ENCODE measurements around the gene RPS6KL1. TPM values are rescaled to one million over a fixed set of nuclear protein-coding genes. Genes with fewer than 3 reads are reported as not detected.
A peak's percentile ranks its signal among the peaks of the same experiment; 100 is the strongest.

The RPS6KL1 gene
- total and polyA plus RNA-seq, 8 donors, result 0.62 to 6.7 (median 1.2) TPM

DNA sequence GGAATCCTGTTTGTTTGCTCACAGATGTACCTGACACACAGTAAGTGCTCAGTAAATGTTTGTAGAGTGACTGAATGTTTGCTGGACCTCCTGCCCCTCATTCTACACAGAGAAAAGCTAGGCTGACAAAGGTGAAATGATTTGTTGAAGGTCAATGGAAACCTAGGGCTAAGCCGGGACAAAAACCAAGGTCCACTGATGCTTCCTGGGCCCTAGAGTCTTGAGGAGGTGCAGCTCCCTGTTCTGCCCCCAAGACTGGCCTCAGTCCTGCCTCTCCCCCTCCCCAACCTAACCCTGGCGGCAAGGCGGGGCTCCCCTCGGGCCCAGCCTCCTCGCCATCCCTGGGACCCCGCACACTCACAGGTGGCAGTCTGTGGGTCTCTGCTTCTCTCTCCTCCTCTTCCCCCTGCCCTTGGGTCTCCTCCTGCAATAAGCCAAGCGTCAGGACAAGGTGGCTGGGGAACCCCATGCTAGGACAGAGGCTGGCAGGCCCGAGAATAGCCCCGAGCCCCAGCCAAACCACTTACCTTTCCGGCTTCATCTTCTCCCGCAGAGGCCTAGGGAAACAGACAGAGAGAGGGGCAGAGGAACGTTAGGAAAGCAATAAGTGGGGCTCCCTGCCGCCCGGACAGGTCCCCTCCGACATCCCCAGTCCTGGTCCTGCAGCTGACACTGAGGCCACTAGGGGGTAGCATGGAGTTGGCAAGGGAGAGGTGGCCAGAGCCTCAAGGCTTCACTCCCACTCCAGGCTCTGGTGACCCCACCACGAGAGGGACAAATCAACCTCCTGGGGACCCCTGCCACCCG is 23.0 kb upstream of the RPS6KL1 start:
- intact Hi-C loops (cut with DNase I), result loop anchor here in 1 of 2 donors (10.0 kb wide), 1 partner anchor 139 kb away; no protein-coding TSS in a partner anchor

DNA sequence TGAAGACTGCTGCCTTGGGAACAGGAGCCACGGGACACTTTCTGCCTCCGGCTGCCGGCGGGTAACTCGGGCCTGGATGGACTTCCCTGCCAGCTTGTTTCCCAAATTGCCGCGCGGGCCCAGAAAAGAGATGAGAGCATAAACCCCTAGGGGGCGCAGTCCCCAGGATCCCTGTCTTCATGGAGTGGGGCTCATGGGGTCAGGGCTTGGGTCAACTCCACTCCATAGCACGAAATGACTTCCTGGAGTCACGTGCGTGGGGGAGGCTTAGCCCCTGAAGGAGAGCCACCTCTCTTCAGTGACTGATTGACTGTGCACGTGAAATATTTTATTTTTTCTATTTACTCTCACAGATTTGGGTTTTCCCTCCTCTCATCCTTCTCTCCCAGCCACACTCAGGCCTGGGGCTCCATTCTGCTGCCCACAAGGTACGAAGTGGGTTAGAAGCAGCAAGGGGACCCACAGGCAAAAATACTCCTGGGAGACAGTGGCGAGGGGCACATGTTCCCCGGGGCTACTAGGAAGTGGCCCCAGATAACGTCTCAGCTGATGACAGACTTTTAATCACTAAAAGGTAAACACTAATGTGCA is 22.3 kb upstream of the RPS6KL1 start:
- no peak overlapping the region for H3K4me3 ChIP-seq
- ATAC-seq (peak; percentile 26), DNase-seq (peak in 1 of 4 donors; percentile 62)
- no peaks in the 10 kb centered on the region for H3K36me3 ChIP-seq
- intact Hi-C loops (cut with DNase I), result loop anchor here in 1 of 2 donors (10.0 kb wide), 1 partner anchor 139 kb away; no protein-coding TSS in a partner anchor
- peaks cover 0 to 6% of the 10 kb centered on the region in 2 donors for H3K27me3 ChIP-seq
- TF ChIP-seq, protein P1, sequence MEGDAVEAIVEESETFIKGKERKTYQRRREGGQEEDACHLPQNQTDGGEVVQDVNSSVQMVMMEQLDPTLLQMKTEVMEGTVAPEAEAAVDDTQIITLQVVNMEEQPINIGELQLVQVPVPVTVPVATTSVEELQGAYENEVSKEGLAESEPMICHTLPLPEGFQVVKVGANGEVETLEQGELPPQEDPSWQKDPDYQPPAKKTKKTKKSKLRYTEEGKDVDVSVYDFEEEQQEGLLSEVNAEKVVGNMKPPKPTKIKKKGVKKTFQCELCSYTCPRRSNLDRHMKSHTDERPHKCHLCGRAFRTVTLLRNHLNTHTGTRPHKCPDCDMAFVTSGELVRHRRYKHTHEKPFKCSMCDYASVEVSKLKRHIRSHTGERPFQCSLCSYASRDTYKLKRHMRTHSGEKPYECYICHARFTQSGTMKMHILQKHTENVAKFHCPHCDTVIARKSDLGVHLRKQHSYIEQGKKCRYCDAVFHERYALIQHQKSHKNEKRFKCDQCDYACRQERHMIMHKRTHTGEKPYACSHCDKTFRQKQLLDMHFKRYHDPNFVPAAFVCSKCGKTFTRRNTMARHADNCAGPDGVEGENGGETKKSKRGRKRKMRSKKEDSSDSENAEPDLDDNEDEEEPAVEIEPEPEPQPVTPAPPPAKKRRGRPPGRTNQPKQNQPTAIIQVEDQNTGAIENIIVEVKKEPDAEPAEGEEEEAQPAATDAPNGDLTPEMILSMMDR (IDR thresholded peaks at IDR 0.05), result peak; percentile 28 to 43
- H3K9me3 ChIP-seq, result no peaks in the 10 kb centered on the region
- H3K27ac ChIP-seq, result no peak overlapping the region
- H3K4me1 ChIP-seq, result peaks cover 11 to 47% of the 10 kb centered on the region in 2 donors

More for the DNA sequence above, 23.0 kb upstream of the RPS6KL1 start:
- DNase-seq, result peak; percentile 44 to 84 (median 79)
- peaks cover 11 to 41% of the 10 kb centered on the region in 2 donors for H3K4me1 ChIP-seq
- peaks cover 0 to 6% of the 10 kb centered on the region in 2 donors for H3K27me3 ChIP-seq
- H3K27ac ChIP-seq, result no peak overlapping the region
- ATAC-seq, result peak; percentile 89
- TF ChIP-seq, protein P1 (IDR thresholded peaks at IDR 0.05), result peak; percentile 90 to 91
- no peaks in the 10 kb centered on the region for H3K36me3 ChIP-seq
- no peaks in the 10 kb centered on the region for H3K9me3 ChIP-seq
- H3K4me3 ChIP-seq, result no peak overlapping the region

DNA sequence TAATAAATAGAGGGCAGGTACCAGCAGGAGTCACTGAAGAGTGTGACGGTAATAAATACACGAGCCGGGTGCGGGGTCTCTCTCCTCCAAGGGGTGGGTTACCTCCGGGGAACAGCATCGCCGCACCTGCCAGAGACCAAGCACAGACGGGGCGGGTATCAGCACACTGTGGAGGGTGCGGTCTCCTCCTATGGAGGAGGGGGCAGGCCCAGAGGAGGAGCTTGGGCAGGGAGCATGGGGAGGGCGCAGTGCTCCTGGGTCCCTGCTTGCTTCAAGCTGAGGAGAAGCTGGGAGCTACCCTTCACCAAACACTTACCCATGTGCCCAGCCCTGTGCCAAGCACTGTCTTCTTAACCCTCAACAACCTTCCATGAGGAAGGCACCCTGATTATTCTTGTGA is 19.5 kb upstream of the RPS6KL1 start:
- Histone ChIP-seq H3K4me3 (peak overlapping the region in 1 of 2 donors; percentile 16), H3K4me1 (peaks cover 18 to 68% of the 10 kb centered on the region in 2 donors)
- intact Hi-C loops (cut with DNase I), result loop anchor here in 1 of 2 donors (10.0 kb wide), 1 partner anchor 142 kb away; no protein-coding TSS in a partner anchor

DNA sequence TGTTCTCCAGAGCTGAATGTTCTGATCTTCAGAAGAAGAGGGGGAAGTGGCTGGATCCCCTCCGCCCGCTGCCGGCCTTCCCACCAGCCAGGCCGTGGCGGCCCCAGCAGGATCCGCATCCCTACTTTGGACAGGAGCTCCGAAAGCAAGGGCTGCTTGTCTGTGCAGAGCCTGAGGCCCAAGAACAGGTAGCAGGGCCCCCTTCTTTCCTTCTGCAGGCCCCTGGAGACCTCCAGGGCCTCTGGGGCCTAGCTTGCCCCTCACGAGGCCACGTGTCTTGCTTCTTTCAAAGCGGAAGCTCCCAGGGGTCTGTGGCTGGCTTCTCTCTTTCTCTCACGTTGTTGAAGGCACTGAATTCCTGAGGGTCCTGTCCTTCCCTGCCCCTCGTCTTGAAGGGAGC is 19.1 kb upstream of the RPS6KL1 start:
- H3K27me3 ChIP-seq, result no peaks in the 10 kb centered on the region
- DNase-seq (peak in 1 of 4 donors; percentile 77), ATAC-seq (no peak)
- H3K36me3 ChIP-seq, result no peaks in the 10 kb centered on the region
- peak overlapping the region in 1 of 2 donors; percentile 16 for H3K4me3 ChIP-seq
- peak overlapping the region; percentile 84 to 88 for H3K27ac ChIP-seq
- H3K9me3 ChIP-seq, result no peaks in the 10 kb centered on the region
- intact Hi-C loops (cut with DNase I), result loop anchor here in 1 of 2 donors (10.0 kb wide), 1 partner anchor 143 kb away; no protein-coding TSS in a partner anchor
- TF ChIP-seq, protein P1 (IDR thresholded peaks at IDR 0.05), result no peak
- peaks cover 18 to 68% of the 10 kb centered on the region in 2 donors for H3K4me1 ChIP-seq

More for the DNA sequence above, 19.5 kb upstream of the RPS6KL1 start:
- Histone ChIP-seq H3K9me3 (no peaks in the 10 kb centered on the region), H3K27me3 (no peaks in the 10 kb centered on the region), H3K27ac (peak overlapping the region; percentile 84 to 88), H3K36me3 (no peaks in the 10 kb centered on the region)
- TF ChIP-seq, protein P1 (IDR thresholded peaks at IDR 0.05), result no peak
- DNase-seq (peak in 1 of 4 donors; percentile 60), ATAC-seq (no peak)
